NCI-H446 treated with DMSO at 0.1 percent for 48 hours (cell line): ENCODE data around the gene METTL16.
A peak's percentile ranks its signal among the peaks of the same experiment; 100 is the strongest.

ENCODE experiments used
- DNase-seq: peaks from one replicate; lab custom pipeline; 2025; lab: John Stamatoyannopoulos, UW

Gene METTL16

DNA sequence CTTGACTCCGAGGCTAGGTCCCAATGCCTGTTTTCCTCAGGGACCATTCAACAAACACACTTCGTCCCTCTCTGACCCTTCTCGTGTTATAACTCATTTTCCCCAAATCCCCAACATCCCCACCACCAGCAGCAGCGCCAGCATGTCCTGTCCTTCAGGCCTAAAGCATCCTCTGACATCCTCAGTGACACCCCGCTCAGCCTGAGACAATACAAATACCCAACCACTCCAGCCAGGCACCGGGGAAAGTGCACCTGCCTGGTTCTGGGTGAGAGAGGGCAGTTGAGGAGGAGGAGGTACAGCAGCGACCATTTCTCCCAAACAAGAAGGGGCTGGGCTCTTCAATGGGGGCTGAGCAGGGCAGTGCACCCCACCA lies 115.5 kb downstream of the METTL16 start:
- DNase-seq: no peak

GRCh38 chr17:2395258-2396181 lies 116.2 kb downstream of the METTL16 start:
- no peak for DNase-seq

GRCh38 chr17:2394775-2395201 lies 116.9 kb downstream of the METTL16 start:
- no peak for DNase-seq

DNA sequence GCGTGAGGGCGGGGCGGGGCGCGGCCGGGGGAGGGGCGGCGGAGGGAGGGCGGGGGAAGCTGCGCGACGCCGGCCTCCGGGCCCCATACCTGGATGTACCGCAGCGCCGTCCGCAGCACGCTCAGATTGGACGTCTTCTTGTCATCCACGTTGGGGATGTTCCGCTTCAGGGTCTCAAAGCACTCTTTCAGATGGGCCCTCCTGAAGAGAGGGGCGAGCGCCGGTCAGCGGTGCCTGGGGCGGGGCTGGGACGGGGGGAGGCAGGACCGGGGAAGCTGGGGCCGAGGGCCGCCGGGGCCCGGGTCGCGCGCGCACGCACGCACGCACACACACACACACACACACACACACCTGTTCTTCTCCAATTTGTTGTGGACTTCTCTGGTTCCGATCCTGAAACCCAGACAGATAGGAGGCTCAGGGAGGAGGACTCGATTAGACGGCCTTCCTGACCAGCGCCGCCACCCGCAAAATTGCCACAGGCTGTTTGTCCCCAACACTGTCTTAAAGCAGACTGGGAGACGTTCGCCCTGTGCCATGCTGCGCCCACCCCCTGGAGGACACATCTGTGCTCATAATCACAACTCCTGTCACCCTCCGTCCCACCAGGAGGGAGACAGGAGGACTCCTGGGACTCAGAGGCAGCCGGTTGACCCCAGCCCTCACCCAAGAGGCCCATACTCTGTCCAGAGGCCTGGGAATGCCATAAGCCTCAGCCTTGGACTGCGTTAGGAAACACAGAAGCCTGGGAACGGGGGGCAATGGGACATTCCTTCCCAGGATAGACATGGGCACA lies 117.5 kb downstream of the METTL16 start:
- DNase-seq: no peak

DNA sequence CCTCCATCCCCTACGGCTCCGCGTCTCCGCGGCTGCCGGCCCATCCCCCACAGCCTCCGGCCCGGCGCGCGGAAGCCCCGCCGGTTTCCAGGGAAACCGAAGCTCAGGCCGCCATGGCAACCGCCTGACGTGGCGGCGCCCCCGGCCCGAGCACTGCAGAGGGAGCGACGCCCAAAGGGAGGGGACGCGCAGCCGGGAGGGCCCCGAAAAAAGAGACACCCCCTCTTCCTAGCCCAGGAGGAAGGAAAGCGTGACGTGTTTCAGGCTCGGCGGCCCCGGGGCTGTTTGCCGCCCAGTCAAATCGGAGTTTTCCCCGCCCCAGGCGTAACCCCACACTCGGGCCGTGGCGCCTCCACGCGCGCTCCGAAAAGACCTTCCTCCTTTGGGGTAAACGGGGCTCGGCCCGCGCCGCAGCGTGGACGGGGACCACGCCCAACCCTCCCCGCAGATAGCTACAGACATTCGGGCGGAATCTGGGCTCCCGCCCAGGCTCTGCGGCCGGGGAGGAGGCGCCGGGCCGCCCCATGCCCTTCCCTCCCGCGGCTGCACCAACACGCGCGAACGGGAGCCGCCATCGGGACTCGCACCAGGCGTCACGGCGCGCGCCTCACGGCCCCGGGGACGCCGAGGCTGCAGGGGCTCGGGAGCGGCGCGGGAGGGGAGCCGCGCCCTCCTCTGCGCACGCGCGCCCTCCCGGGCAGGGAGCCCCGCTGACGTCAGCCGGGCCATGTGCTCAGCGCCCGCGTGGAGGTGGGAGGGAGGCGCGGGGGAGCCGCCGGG lies 118.3 kb downstream of the METTL16 start:
- DNase-seq: peak; percentile 75

- peak; percentile 86 for DNase-seq
Observed at GRCh38 chr17:2392252-2393173, 119.2 kb downstream of the METTL16 start.

- no peak for DNase-seq
Observed at GRCh38 chr17:2391597-2392251, 120.0 kb downstream of the METTL16 start.

GRCh38 chr17:2390199-2390836 lies 121.4 kb downstream of the METTL16 start:
- no peak for DNase-seq

DNA sequence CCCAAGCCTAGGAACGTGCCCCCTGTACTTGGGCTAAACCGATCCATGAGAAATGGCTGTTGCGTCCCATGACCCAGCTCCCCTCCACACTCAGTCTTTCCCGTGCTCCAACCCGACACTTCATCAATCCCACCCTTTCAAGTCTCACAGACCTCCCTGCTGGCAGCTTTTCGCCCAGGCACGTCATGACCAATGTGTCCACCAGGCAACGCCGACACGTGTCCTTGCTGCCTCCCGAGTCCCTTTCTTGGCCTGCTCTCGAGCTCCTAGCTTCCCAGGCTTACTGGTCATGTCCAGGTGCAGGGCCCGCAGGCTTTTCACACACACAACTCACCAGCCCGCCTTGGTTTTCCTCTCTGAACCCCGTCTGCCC lies 123.0 kb downstream of the METTL16 start:
- no peak for DNase-seq

GRCh38 chr17:2388020-2388682 lies 123.5 kb downstream of the METTL16 start:
- no peak for DNase-seq

- DNase-seq: no peak
Observed at GRCh38 chr17:2387086-2388019, 124.3 kb downstream of the METTL16 start.

DNA sequence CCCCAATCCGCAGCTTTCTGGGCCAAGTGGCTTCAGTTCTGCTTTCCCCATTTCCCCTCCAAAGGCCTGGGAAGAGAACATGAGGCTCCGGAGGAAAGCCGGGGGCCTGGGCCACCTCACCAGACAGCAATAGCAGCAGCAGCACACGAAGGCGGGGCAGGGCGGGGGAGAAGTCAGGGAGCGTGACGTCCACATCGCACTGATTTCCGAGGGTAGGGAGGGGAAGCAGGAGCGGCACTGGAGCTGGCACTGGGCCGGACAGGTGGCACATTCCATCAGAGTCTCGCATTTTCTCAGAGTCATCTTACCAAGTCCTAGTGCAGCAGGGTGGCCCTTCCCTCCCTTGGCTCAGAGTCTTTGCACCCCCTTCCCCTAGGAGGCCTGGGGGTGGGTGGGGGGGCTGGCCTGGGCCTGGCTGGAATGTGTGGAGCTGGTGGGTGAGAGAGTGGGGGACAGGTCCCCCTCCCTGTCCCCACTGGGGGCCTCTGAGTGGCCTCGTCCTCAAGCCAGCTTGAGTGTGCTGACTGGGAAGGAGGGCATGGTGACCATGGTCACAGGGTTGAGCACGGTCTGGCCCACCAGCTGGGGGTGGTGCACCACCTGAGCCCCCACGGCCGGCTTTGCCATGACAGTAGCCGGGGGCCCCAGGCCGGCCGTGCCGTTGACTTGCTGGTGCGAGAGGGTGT lies 125.1 kb downstream of the METTL16 start:
- DNase-seq: no peak

GRCh38 chr17:2385240-2386210 lies 126.2 kb downstream of the METTL16 start:
- no peak for DNase-seq

DNA sequence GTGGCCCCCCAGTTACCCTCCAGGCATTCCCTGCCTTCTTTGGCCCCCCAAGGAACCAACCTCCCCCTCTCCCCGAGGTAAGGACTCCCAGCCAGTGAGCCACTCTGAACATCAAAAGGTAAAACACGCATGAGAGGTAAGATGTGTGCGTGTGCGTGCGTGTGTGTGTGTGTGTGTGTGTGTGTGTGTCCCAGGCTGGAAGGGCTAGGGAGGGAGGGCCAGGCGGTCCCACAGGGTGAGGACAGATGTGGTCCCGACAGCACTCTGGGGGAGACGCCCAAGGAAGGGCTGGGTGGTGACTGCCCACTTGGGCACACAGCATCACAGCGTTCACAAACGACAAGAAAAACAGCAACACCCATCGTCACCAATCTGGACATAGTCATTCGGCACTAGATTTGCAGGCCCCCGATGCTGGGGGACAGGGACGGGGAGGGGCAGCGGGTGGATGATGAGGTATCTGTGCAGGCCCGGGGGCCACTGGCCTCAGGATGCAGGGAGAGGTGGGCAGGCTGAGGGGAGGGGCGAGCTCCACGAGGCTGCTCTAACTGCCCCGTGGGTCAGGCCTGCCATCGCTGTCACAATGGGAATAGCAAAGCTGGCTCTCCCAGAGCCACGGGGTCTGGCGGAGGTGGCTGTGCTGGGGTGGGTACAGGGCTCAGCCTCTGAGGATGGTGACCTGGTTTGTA lies 127.1 kb downstream of the METTL16 start:
- no peak for DNase-seq

DNA sequence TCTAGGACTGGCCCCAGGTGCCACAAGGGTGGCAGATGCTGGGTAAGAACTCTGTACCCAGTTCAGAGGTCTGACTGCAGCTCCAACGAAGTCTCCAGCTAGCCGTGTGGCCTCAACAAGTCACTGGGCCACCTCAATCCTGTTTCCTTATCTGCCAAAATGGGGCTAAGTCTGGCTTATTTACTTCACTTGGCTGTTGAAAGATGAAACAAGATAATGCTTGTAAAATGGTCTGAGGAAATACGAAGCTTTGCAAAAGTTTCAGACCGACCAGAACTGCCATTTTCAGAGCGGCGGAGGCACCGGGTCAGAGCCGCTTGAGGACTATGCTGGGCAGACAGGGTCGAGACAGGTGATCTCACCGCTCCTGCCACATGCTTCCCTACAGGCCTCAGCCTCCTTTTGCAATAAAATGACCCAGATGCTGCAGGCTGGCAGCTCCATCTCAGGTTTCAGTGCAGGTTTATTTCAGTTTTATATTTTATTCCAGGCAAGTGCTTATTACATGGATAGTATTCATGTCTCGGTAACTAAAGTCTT lies 128.0 kb downstream of the METTL16 start:
- DNase-seq: no peak
